Measurements from ENCODE around the gene ZCCHC12. TPM values are rescaled to one million over a fixed set of nuclear protein-coding genes. Genes with fewer than 3 reads are reported as not detected.

ZCCHC12 gene
- total and polyA plus RNA-seq, 9 of the 15 experiments (the other 6 are each of a cell fraction or from before 2014, with no cell fraction given), result 0.07 to 0.15 TPM; not detected in 7

DNA sequence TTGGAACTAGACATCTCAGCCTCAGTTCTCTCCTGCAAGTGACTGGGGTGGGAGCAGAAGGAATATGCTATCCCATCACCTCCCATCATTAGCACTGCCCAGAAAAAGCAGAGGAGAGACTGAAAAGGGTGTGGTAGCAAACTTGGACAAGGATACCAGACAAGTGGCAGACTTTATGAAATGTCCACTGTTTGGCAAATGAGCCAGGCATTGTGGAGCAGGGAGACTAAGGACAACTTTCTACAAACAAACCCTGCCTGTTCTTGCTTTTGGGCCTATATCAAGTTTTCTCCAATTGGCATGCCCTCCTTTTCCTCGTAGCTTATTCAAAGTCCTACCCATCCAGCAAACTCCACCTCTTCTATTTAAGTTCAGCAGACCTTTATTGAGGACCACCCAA, 41.6 kb downstream of the ZCCHC12 start:
- POLR2A ChIA-PET, result no interaction called here
- H3K9me3 ChIP-seq (replicated peaks; ENCODE audit: control insufficient read depth, insufficient read depth, low read depth, low read length), result no peaks in the 10 kb centered on the region; the same call in 1 of the 2 replicates
- H3K4me3 ChIP-seq, result no peak overlapping the region
- CTCF ChIA-PET (ENCODE audit: low intra/inter-chr PET ratio), result no interaction called here
- H2AFZ ChIP-seq (ENCODE audit: low read depth, low read length), result no peak overlapping the region
- intact Hi-C loops (cut with micrococcal nuclease), result no loop called here
- H3K27me3 ChIP-seq (ENCODE audit: control insufficient read depth in 2 of 2, insufficient read depth in 2 of 2, low read length in 2 of 2), result no peaks in the 10 kb centered on the region; a peak in 1 of 5 replicates
- H3K27ac ChIP-seq (ENCODE audit: extremely low read depth, low read depth, low read length), result no peak overlapping the region
- H4K20me1 ChIP-seq (replicated peaks; ENCODE audit: control insufficient read depth, insufficient read depth, low read length), result no peaks in the 10 kb centered on the region
- H3K79me2 ChIP-seq (ENCODE audit: control insufficient read depth, insufficient read depth, low read length), result no peaks in the 10 kb centered on the region
- H3K4me2 ChIP-seq (ENCODE audit: insufficient read depth, low read length), result no peak overlapping the region
- in situ Hi-C loops (cut with MboI), result no loop called here
- no peaks in the 10 kb centered on the region for H3K9me1 ChIP-seq (ENCODE audit: control insufficient read depth, insufficient read depth, low read length)
- BruUV-seq (replicated peaks), result no TSS peak
- ATAC-seq, result no peak
- DNase-seq (ENCODE audit: extremely low read depth in 1 of 4, low spot score in 3 of 4), result no peak
- no peaks in the 10 kb centered on the region for H3K4me1 ChIP-seq (replicated peaks in 1 of 2; ENCODE audit: control insufficient read depth in 2 of 2, insufficient read depth in 2 of 2, low read length in 2 of 2)
- no peaks in the 10 kb centered on the region for H3K36me3 ChIP-seq (ENCODE audit: control insufficient read depth, insufficient read depth, low read length)
- FAIRE-seq, result no peak
- 0% methylated on average over 1 of the region's 1 CpG for WGBS (ENCODE audit: insufficient coverage, low coverage, missing lambda C conversion rate)
- H3K9ac ChIP-seq (ENCODE audit: insufficient read depth in 1 of 2, low read depth in 2 of 2, low read length in 2 of 2), result no peak overlapping the region
- TF ChIP-seq PPARD (CRISPR knock-in tag; IDR thresholded peaks at IDR 0.05) (no peak), MAFG (tag; conservative IDR thresholded peaks at IDR 0.05) (no peak), BDP1 (IDR thresholded peaks at IDR 0.05; ENCODE audit: insufficient read depth, insufficient read length) (no peak), MAFF (IDR thresholded peaks at IDR 0.05; ENCODE audit: low read length) (no peak), GABPA (tag; conservative IDR thresholded peaks at IDR 0.05; ENCODE audit: low read depth) (no peak), ZNF764 (CRISPR knock-in tag; IDR thresholded peaks at IDR 0.05; ENCODE audit: low read depth) (no peak), AFF4 (CRISPR knock-in tag; IDR thresholded peaks at IDR 0.05) (no peak), RBM14 (IDR thresholded peaks at IDR 0.05; ENCODE audit: borderline replicate concordance, insufficient read depth, low read depth, low read length) (no peak), BRF1 (IDR thresholded peaks at IDR 0.05; ENCODE audit: borderline replicate concordance, extremely low read depth, insufficient read length) (no peak), ETV5 (CRISPR knock-in tag; IDR thresholded peaks at IDR 0.05; ENCODE audit: low read depth) (no peak), CBFB (CRISPR knock-in tag; IDR thresholded peaks at IDR 0.05) (no peak), FIP1L1 (IDR thresholded peaks at IDR 0.05; ENCODE audit: low read depth, low read length, poor library complexity, severe bottlenecking) (no peak), TAF7 (tag; IDR thresholded peaks at IDR 0.05) (no peak), THAP12 (CRISPR knock-in tag; IDR thresholded peaks at IDR 0.05) (no peak)
- TF ChIP-seq, protein P1, sequence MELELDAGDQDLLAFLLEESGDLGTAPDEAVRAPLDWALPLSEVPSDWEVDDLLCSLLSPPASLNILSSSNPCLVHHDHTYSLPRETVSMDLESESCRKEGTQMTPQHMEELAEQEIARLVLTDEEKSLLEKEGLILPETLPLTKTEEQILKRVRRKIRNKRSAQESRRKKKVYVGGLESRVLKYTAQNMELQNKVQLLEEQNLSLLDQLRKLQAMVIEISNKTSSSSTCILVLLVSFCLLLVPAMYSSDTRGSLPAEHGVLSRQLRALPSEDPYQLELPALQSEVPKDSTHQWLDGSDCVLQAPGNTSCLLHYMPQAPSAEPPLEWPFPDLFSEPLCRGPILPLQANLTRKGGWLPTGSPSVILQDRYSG (tag; conservative IDR thresholded peaks at IDR 0.05; ENCODE audit: low read depth), result no peak
